K562 (cell line): Measurements from ENCODE around the gene GBA2. TPM values are rescaled to one million over a fixed set of nuclear protein-coding genes. Genes with fewer than 3 reads are reported as not detected.

Experiments used
- ATF1 ChIP-seq, 2 experiments: fragments of 450-650 bp in 1 of 2; IDR thresholded peaks; 2 replicates each; pipeline ENCODE4 v1.6.1; 2016; ENCODE audit warnings: missing compliant biosample characterization in 1 of 2, missing genetic modification characterization in 1 of 2
- CBX3 ChIP-seq, 2 experiments: IDR thresholded peaks; 1 replicate in 1 of 2; 2 replicates in 1 of 2; pipeline ENCODE4 v1.6.1; 2012; ENCODE audit warnings: inconsistent platforms in 2 of 2, low read length in 2 of 2, borderline replicate concordance in 1 of 2, control low read depth in 1 of 2
- FOS ChIP-seq: IDR thresholded peaks from 3 replicates; pipeline ENCODE4 v1.6.1; 2011; ENCODE audit not compliant: insufficient read length; ENCODE audit errors: extremely low read depth
- GABPB2 ChIP-seq: fragments of 250-450 bp; sonication (Bioruptor Pico); conservative IDR thresholded peaks from 2 replicates; pipeline ENCODE4 v1.5.1; 2021; ENCODE audit warnings: mild to moderate bottlenecking
- GTF2A2 ChIP-seq: IDR thresholded peaks from 2 replicates; pipeline ENCODE4 v1.6.1; 2016; ENCODE audit warnings: mild to moderate bottlenecking, missing genetic modification characterization, missing compliant biosample characterization
- HBP1 ChIP-seq: fragments of 450-650 bp; formaldehyde crosslinking; IDR thresholded peaks from 2 replicates; pipeline ENCODE4 v1.4.0; 2022; ENCODE audit warnings: missing genetic modification characterization
- HLTF ChIP-seq: fragments of 450-650 bp; IDR thresholded peaks from 2 replicates; pipeline ENCODE4 v1.6.1; 2016
- KLF1 ChIP-seq: fragments of 450-650 bp; IDR thresholded peaks from 2 replicates; pipeline ENCODE4 v1.6.1; 2016; ENCODE audit warnings: missing genetic modification characterization, missing compliant biosample characterization
- MEIS2 ChIP-seq: fragments of 450-650 bp; IDR thresholded peaks from 2 replicates; pipeline ENCODE4 v1.6.1; 2014; ENCODE audit warnings: mild to moderate bottlenecking; ENCODE audit not compliant: partially characterized antibody
- MXI1 ChIP-seq: IDR thresholded peaks from 2 replicates; pipeline ENCODE4 v1.6.1; 2011; ENCODE audit warnings: low read depth, mild to moderate bottlenecking, improper control_type of control experiment, low read length
- MYBL2 ChIP-seq, 2 experiments: fragments of 450-650 bp in 1 of 2; sonication (generic) in 1 of 2; formaldehyde crosslinking in 1 of 2; IDR thresholded peaks; 2 replicates each; pipeline versions ENCODE4 v1.6.1 to v1.8.1; 2017 to 2022; ENCODE audit warnings: borderline replicate concordance in 1 of 2, inconsistent platforms in 1 of 2, low read depth in 1 of 2, mild to moderate bottlenecking in 1 of 2, missing genetic modification reagents in 1 of 2, moderate library complexity in 1 of 2
- NR4A1 ChIP-seq, 2 experiments: fragments of 250-450 bp in 1 of 2; fragments of 450-650 bp in 1 of 2; sonication (Bioruptor Pico) in 1 of 2; IDR thresholded peaks; 2 replicates each; pipeline versions ENCODE4 v1.4.0 to v1.6.1; 2016 to 2020; ENCODE audit warnings: mild to moderate bottlenecking in 2 of 2, missing compliant biosample characterization in 1 of 2, missing genetic modification characterization in 1 of 2, moderate library complexity in 1 of 2
- PCBP2 ChIP-seq: fragments of 200-400 bp; formaldehyde crosslinking; IDR thresholded peaks from 2 replicates; pipeline ENCODE4 v1.6.1; 2018; ENCODE audit warnings: low read length, low read depth, mild to moderate bottlenecking, moderate library complexity; ENCODE audit not compliant: poor library complexity, severe bottlenecking
- RBM15 ChIP-seq: fragments of 200-400 bp; formaldehyde crosslinking; IDR thresholded peaks from 2 replicates; pipeline ENCODE4 v1.6.1; 2018; ENCODE audit warnings: mild to moderate bottlenecking, low read length, moderate library complexity; ENCODE audit not compliant: insufficient read depth
- RBM17 ChIP-seq: fragments of 200-400 bp; formaldehyde crosslinking; IDR thresholded peaks from 2 replicates; pipeline ENCODE4 v1.6.1; 2017; ENCODE audit warnings: low read depth, mild to moderate bottlenecking, low read length, borderline replicate concordance
- RUNX1 ChIP-seq: sonication (generic); IDR thresholded peaks from 2 replicates; pipeline ENCODE4 v1.6.1; 2016; ENCODE audit warnings: antibody characterized with exemption, low read depth
- SIX5 ChIP-seq, 2 experiments: IDR thresholded peaks; 2 replicates each; pipeline ENCODE4 v1.6.1; 2011; ENCODE audit warnings: low read length in 2 of 2, borderline replicate concordance in 1 of 2, low read depth in 1 of 2, mild to moderate bottlenecking in 1 of 2, moderate library complexity in 1 of 2; ENCODE audit not compliant: insufficient read depth in 1 of 2
- TCF7 ChIP-seq: sonication (generic); IDR thresholded peaks from 2 replicates; pipeline ENCODE4 v1.6.1; 2016; ENCODE audit warnings: antibody characterized with exemption, borderline replicate concordance
- YBX1 ChIP-seq: fragments of 450-650 bp; IDR thresholded peaks from 2 replicates; pipeline ENCODE4 v1.7.1; 2016; ENCODE audit warnings: mild to moderate bottlenecking
- polyA plus RNA-seq, 8 experiments: library from polyadenylated mRNA; depleted of rRNA in 4 of 8; stranded (reverse) in 5 of 8; unstranded in 3 of 8; fragments of >200 nt; fragmentation: Nextera tagmentation in 2 of 8; fragmentation: Illumina TruSeq in 1 of 8; extraction: Ambion mirVana in 2 of 8; extraction: Trizol in 1 of 8; gene quantifications; 2 replicates each; pipeline versions ENCODE4 v1.2.1 to v1.2.3, GENCODE V29; 2011 to 2014; ENCODE audit warnings: inconsistent platforms in 1 of 8, missing spikeins in 1 of 8
- total RNA-seq, 7 experiments: library from RNA; depleted of rRNA in 6 of 7; stranded (reverse); fragments of >200 nt in 6 of 7; fragmentation: Illumina TruSeq in 2 of 7; extraction: Trizol in 2 of 7; gene quantifications; 2 replicates each; pipeline versions ENCODE4 v1.2.1 to v1.2.3, GENCODE V29; 2011 to 2021; ENCODE audit warnings: low replicate concordance in 1 of 7
- TF ChIP-seq, protein P1 (sequence below), 2 experiments: fragments of 150-350 bp in 1 of 2; IDR thresholded peaks; 2 replicates each; pipeline ENCODE4 v1.6.1; 2012 to 2016; ENCODE audit warnings: low read depth in 2 of 2, low read length in 2 of 2, mild to moderate bottlenecking in 1 of 2, moderate library complexity in 1 of 2
- TF ChIP-seq, protein P2 (sequence below): fragments of 250-450 bp; sonication (Bioruptor Pico); IDR thresholded peaks from 2 replicates; pipeline ENCODE4 v1.8.0; 2021; ENCODE audit warnings: moderate library complexity, mild to moderate bottlenecking, inconsistent platforms

GBA2 gene
- total and polyA plus RNA-seq, 9 of the 15 experiments (the other 6 are each of a cell fraction or from before 2014, with no cell fraction given) = 14.1 to 60.4 (median 32.1) TPM

GRCh38 chr9:35728041-35728971 lies 20.7 kb downstream of the GBA2 start (continued):
- no peak for TF ChIP-seq GABPB2
- peak; percentile 70 for TF ChIP-seq MEIS2
- no peak for TF ChIP-seq NR4A1 (CRISPR knock-in tag; IDR thresholded peaks at IDR 0.05)
- TF ChIP-seq NR4A1 (tag; IDR thresholded peaks at IDR 0.05) = 0 out of 2 replicates have a peak, but pooled peaks have one; percentile 15
- no peak for TF ChIP-seq RBM17
- 0 out of 2 replicates have a peak, but pooled peaks have one; percentile 38 for TF ChIP-seq HBP1
- TF ChIP-seq KLF1 (tag) = no peak
- TF ChIP-seq, protein P1, sequence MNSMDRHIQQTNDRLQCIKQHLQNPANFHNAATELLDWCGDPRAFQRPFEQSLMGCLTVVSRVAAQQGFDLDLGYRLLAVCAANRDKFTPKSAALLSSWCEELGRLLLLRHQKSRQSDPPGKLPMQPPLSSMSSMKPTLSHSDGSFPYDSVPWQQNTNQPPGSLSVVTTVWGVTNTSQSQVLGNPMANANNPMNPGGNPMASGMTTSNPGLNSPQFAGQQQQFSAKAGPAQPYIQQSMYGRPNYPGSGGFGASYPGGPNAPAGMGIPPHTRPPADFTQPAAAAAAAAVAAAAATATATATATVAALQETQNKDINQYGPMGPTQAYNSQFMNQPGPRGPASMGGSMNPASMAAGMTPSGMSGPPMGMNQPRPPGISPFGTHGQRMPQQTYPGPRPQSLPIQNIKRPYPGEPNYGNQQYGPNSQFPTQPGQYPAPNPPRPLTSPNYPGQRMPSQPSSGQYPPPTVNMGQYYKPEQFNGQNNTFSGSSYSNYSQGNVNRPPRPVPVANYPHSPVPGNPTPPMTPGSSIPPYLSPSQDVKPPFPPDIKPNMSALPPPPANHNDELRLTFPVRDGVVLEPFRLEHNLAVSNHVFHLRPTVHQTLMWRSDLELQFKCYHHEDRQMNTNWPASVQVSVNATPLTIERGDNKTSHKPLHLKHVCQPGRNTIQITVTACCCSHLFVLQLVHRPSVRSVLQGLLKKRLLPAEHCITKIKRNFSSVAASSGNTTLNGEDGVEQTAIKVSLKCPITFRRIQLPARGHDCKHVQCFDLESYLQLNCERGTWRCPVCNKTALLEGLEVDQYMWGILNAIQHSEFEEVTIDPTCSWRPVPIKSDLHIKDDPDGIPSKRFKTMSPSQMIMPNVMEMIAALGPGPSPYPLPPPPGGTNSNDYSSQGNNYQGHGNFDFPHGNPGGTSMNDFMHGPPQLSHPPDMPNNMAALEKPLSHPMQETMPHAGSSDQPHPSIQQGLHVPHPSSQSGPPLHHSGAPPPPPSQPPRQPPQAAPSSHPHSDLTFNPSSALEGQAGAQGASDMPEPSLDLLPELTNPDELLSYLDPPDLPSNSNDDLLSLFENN (IDR thresholded peaks at IDR 0.05; ENCODE audit: low read depth in 2 of 2, low read length in 2 of 2) = peak in 1 of 2 experiments; percentile 73; a peak in 1 of 4 replicates
- no peak for TF ChIP-seq FOS
- 0 out of 2 replicates have a peak, but pooled peaks have one; percentile 11 for TF ChIP-seq MXI1
- TF ChIP-seq, protein P2, sequence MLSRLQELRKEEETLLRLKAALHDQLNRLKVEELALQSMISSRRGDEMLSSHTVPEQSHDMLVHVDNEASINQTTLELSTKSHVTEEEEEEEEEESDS (CRISPR knock-in tag) = no peak
- no peak for TF ChIP-seq PCBP2
- no peak for TF ChIP-seq SIX5 (IDR thresholded peaks at IDR 0.05; ENCODE audit: borderline replicate concordance in 1 of 2, insufficient read depth in 1 of 2, low read depth in 1 of 2, low read length in 2 of 2)
- no peak for TF ChIP-seq TCF7
- peak; percentile 82 for TF ChIP-seq HLTF
- TF ChIP-seq GTF2A2 = no peak
- TF ChIP-seq CBX3 (IDR thresholded peaks at IDR 0.05; ENCODE audit: borderline replicate concordance in 1 of 2, low read length in 2 of 2) = 0 out of 3 replicates have a peak, but pooled peaks of 1 of the 2 experiments have one; percentile 27
- no peak for TF ChIP-seq ATF1 (CRISPR knock-in tag; IDR thresholded peaks at IDR 0.05)
- 0 out of 2 replicates have a peak, but pooled peaks have one; percentile 45 for TF ChIP-seq ATF1 (tag; IDR thresholded peaks at IDR 0.05)
- TF ChIP-seq MYBL2 (IDR thresholded peaks at IDR 0.05; ENCODE audit: low read depth) = no peak
- no peak for TF ChIP-seq MYBL2 (CRISPR knock-in tag; IDR thresholded peaks at IDR 0.05; ENCODE audit: borderline replicate concordance)
- TF ChIP-seq RUNX1 = no peak
- TF ChIP-seq RBM15 = no peak
- TF ChIP-seq YBX1 = no peak
